ENCODE data around the gene YRDC.

YRDC gene, protein sequence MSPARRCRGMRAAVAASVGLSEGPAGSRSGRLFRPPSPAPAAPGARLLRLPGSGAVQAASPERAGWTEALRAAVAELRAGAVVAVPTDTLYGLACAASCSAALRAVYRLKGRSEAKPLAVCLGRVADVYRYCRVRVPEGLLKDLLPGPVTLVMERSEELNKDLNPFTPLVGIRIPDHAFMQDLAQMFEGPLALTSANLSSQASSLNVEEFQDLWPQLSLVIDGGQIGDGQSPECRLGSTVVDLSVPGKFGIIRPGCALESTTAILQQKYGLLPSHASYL

DNA sequence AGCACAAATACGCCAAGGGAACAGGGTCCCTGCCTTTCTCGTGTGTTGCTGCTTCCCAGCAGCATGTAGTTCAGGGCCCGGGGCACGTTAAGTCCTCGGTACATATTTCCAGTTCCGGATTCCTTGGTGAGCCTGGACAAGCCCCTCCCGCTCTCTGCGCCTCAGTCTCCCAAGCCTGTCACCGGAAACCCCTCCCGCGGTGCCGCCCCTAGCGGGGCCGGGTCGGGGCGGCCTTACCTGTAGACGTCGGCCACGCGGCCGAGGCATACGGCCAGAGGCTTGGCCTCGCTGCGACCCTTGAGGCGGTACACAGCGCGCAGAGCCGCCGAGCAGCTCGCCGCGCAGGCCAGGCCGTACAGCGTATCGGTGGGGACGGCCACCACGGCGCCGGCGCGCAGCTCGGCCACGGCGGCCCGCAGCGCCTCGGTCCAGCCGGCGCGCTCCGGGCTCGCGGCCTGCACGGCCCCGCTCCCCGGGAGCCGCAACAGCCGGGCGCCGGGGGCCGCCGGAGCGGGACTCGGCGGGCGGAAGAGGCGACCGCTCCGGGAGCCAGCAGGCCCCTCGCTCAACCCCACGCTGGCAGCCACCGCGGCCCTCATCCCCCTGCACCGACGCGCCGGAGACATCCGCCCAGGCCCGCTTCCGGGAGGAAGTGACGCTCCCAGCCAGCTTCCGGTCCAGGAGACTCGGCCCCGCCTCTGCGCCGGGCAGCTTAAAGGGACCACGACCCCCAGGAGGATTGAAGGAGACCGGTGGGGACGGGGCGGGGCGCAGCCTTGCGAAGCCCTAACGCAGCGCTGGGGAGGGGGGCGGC, at the start of gene YRDC, which contains the start of gene C1orf122:
Gene YRDC, minus strand, starts transcription at position 654 of the 814 bp plus-strand sequence. Its CDS starts 28 bp downstream, at position 626.
Gene C1orf122, plus strand, starts transcription at position 236 of the 814 bp plus-strand sequence. CDS start 615 bp downstream, outside the sequence.
- FAIRE-seq, result no peak

DNA sequence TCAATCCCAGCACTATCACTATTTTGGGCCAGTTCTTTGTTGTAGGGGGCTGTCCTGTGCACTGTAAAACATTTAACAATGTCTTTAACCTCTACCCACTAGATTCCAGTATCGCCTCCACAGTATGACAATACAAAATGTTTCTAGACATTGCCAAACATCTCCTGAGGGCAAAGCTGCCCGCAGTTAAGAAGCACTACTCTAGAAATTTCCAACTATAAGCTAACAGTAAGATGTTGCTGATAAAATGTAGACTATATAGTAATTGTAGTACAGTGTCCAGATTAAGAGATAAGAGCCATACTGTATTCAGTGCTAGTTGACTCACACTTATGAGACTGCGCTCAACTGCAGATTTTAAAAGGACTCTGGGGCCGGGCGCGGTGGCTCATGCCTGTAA, 46.4 kb upstream of the YRDC start:
- no peak for FAIRE-seq

DNA sequence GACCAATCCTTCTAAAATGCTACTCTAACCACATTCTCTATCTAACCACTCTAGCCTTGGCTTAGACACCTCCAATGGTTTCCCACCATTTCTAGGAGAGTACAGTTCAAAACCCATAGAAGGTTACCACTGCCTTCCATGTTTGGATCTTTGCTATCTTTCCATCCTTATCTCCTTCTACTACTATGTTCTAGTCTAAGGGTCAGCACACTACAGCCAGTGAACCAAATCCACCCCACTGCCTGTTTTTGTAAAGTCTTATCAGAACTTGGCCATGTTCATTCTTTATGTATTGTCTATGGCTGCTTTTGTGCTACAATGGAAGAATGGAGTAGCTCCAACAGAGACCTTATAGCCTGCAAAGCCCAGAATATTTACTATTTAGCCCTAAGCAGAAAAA, 45.1 kb upstream of the YRDC start:
- FAIRE-seq, result no peak

DNA sequence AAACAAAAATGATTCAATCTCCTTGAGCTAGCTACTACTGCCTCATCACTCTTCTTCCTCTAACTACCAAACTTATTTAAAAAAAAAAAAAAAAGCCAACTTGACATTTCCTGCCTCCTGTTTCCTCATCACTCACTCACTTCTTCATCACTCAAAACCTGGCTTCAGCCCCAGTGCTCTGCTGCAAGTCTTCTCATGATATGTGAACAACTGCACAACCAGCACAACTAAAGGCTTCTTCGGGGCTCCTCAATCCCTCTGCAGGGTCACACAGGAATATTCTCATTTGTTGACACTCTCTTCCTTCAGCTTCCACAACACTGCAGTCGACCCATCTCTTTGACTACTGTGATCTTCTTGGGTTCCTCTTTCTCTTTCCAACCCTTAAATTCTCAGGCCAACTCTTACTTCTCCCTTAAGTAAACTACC, 43.8 kb upstream of the YRDC start:
- no peak for FAIRE-seq

DNA sequence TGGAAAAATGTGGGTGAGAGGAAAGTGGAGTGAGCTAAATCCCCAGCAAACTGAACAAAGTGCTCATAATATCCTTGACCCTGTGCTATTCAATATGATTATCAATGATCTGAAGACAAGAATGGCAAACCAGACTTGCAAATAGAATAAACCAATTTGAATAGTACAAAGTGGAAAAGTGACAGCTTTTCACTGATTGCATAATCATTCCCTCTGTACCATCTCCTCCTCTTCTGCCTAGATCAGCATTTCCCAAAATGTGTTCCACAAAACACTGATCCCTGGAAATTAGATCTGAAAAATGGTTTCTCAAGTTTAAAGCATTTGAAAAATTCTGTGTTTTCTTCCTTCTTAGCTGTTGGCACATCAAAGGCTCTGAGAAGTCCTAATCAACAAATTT, 43.3 kb upstream of the YRDC start:
- no peak for FAIRE-seq

DNA sequence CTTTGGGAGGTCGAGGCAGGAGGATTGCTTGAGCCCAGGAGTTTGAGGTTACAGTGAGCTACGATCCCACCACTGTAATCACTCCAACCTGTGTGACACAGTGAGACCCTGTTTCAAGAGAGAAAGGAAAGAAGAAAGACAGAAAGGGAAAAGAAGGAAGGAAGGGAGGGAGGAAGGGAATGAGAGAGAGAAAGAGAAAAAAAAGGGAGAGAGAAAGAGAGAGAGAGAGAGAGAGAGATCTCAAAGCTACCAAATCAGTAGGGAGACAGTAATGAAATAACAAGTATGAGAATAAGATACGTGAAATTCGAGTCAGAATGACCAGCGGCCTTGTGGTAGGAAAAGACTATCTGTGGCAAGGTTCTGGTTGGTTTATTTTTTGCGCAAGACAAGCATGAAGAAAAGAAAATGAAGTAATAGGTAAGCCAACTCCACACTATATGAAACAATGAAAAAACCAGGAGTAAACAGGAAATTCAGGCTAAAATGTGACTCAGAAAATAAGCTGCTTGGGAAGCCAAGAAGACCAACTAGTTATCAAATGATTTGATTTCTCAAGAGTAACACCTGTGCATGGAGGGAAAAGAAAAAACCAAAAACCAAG, 42.4 kb upstream of the YRDC start:
- no peak for FAIRE-seq

DNA sequence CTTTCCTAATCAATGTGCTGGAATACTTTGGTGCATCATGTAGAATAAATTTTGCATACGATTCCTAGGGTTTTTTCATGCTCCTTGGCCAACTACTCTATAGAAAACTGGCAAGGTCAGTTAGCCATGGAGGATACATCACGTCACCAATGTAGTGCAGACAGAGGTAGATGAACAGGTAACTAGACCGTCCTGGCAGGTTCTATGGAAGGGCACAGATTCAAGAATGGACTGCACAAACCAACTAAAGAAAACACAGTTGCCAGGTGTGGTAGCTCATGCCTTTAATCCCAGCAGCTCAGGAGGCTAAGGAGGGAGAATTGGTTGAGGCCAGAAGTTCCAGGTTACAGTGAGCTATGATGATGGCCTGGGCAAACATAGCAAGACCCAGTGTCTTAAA, 41.5 kb upstream of the YRDC start:
- no peak for FAIRE-seq

DNA sequence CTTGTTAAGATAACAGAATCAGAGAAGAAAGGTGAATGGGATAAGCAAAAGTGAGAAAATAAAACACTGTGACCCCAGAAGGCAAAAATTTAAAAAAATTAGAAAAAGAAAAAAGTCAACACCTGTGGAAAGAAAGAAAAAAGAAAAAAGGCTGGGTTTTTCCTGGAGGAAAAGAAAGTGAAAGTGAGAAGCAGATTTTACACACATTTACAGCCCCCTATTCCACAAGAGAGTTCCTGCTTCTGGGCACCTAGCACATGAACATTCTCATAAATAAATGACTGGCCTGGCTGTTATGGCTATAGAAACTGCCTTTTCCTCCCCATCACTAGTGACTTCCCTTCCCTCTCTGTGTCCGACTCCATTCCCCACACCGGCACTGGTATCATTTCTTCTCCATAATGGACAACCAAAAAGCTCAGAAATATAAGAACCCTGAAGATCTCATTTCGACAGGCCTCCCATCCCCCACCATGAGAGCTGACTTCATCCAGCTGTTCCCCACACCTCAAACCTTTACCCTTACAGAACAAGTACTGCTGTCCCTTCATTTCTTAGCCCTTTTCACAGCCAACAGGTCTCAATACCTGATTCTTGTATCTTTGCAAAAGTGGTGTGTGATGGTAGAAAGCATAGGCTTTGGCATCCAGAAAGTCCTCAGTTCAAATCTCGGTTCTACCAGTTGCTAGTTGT, 38.8 kb upstream of the YRDC start:
- FAIRE-seq, result no peak

DNA sequence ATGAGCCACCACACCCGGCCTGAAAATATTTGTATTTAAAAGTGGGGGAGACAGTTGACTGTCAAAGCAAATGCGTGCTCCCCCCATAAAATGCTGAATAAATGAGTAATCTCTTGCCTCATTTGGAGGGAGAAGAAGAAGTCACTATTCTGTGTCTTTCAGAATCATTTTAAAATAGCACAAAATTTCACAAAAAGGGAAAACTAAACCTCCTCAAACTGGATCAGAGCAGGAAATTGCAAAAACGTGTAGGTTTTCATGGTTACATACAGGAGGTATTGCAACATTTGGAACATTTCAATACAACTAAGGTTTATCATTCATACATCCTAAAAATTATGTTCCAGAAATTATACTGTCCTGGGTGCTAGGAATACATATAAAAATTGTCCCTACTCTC, 37.8 kb upstream of the YRDC start:
- FAIRE-seq, result no peak

DNA sequence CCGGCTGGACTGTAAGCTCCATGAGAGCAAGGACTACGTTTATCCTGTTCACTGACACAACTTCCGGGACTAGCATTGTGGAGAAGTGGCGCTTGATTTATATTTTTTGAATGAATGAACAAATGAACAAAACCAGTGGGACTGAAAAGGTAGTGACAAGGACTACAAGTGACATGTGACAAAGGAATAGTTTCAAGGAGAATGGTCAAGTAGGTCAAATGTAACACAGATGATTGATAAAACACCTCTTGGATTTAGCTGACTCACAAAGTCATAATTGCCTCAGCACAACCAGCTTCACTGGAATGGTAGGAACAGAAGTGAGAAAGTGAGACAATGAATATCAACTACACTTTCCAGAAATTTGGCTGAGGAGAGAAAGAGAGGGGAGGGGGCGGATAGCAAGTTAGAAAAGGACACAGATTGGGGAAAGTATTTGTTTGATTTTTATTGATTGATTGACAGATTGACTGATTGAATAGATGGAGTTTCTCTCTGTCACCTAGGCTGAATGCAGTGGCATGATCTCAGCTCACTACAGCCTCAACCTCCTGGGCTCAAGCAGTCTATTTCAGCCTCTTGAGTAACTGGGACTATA, 37.1 kb upstream of the YRDC start:
- FAIRE-seq, result no peak

DNA sequence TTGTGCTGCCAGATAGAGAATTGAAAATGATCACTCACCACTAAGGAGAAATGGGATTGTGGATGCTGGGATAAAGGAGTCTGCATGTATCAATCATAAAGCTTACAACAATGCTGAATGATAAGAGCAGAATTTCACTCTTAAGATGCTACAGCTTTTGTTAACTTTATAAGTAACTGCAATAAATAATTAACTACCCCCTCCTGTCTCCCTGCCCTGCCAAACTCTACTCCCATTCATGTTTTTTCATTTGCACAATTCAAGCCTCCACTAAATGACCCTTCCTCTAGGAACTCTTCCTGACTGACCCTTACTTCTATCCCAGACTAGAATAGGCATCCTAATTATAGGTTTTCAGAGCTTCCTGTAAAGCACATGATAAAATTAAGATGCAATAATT, 36.5 kb upstream of the YRDC start:
- no peak for FAIRE-seq

DNA sequence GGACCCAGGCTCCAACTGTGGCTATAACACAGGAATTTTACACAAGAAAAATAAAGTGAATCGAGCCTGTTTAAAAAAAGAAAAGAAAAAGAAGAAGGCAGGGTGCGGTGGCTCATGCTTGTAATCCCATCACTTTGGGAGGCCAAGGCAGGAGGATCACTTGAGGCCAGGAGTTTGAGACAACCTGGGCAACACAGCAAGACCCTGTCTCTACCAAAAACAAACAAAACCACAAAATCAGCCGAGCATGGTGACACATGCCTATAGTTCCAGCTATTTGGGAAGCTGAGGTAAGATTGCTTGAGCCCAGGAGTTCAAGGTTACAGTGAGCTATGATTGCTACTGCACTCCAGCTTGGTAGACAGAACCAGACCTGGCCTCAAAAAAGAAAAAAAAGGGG, 33.6 kb upstream of the YRDC start:
- no peak for FAIRE-seq

DNA sequence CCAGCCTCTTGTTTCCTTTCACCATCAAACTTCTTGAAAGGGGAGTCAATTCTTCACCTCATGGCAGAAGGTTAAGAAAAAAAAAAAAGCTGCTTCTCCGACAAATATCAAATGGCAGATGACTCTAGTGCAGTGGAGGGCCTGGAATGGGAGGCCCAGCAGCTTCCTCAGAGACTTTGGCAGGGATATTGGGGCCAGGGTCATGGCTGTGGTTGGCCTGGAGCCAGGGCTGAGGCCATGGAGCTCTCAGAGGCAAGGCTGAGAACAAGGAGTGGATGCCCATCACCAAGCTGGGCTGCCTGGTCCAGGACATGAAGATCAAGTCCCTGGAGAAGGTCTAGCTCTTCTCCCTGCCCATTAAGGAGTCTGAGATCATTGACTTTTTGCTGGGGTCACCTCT, 32.7 kb upstream of the YRDC start:
- no peak for FAIRE-seq

DNA sequence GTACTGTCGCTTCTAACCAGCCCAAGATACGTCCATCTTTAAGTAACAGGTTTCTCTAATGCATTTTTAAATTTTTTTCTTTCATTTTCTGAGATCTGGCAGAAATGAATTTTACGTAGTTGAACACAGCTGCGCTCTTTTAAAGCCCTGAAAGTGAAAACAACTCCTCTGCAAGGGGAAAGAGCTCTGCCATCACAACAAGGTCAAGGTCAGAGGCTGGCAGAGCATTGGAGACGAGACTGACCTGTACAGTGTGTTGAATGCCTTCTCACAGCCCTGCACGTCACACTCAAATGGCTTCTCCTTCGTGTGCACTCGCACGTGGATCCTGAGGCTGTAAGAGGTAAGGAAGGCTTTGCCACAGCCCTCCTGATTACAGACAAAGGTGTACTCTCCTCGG, 31.7 kb upstream of the YRDC start:
- FAIRE-seq, result no peak

DNA sequence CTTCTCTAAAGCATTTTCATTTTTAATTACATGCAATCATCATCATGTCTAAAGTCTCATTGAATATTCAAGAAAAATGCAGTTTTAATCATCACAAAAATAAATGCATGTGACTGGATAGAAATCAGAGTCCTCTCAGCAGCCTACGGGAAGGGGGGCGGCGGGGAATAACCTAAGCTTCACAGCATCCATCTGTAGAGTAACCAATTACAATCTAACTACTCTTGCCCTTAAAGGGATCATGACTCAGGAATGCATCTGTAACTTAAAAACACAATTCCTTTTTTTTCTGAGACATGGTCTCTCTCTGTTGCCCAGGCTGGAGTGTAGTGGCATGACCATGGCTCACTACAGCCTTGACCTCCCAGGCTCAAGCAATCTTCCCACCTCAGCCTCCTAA, 28.8 kb upstream of the YRDC start:
- no peak for FAIRE-seq

DNA sequence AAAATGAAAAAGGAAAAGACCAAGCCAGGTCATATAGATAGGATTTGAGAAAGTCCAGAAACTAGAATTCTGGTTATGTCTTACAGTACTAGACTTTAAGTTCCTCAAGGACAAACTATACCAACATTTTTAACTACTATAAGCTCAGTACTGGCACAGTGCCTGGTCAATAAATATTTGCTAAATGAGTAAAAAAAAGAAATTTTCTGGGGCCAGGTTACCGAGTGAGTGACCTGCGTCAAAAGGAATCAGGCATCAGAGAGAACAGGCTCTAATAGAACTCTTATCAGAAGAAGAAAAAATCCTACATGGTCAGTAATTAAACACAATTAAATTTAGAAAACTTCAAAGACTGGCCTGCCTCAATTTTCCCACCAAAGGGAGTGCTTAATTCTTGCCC, 23.8 kb upstream of the YRDC start:
- FAIRE-seq, result no peak

DNA sequence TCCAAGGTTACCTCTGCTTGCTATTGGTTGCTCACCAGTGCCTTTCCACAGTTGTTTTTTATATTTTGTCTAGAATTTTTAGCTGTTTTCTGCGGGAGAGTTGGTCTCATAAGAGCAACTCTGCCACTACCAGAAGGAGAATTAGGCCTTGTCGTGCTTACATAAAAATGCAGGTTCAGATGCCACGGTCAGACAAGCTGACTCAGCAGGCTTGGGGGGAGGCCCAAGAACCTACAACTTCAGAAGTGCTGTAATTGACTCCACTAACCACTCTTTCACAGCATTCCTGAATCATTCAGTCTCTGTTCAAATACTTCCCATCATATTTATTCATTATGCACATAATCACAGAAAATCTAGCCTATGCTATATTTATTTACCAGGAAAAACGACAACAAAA, 23.1 kb upstream of the YRDC start:
- FAIRE-seq, result no peak

DNA sequence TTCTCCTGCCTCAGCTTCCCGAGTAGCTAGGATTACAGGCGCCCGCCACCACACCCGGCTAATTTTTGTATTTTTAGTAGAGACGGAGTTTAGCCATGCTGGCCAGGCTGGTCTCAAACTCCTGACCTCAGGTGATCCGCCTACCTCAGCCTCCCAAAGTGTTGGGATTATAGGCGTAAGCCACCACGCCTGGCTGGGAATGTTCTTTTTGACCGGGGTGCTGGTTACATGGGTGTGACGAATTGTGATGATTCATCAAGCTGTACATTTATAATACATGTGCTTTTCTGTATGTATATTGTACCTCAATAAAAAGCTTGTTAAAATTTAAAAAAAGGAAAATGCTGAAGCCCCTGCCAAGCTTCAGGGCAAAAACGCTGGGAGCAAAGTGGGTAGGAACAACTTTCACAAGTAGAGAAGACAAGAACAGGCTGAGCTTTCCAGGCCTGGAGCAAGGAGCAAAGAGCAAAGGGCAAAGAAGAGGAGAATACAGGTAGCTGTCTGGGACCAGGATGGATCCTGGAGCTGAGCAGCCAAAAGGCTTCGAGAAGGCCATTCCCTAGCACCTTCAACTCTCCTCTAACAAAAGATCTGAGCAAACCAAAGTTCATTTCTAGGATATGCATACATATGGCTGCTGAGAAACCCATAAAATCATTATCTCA, 20.5 kb upstream of the YRDC start:
- no peak for FAIRE-seq

DNA sequence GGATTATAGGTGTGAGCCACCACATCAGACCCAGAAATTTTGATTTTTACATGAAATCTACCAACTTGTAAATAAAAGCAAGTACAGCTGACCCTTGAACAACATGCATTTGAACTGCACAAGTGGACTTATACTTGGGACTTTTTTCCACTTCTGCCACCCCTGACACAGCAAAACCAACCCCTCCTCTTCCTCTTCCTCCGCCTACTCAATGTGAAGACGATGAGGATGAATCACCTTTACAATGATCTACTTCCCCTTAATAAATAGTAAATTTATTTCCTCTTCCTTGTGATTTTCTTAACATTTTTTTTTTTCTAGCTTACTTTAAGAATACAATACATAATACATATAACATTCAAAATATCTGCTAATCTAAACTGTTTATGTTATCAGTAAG, 17.5 kb upstream of the YRDC start:
- FAIRE-seq, result no peak

DNA sequence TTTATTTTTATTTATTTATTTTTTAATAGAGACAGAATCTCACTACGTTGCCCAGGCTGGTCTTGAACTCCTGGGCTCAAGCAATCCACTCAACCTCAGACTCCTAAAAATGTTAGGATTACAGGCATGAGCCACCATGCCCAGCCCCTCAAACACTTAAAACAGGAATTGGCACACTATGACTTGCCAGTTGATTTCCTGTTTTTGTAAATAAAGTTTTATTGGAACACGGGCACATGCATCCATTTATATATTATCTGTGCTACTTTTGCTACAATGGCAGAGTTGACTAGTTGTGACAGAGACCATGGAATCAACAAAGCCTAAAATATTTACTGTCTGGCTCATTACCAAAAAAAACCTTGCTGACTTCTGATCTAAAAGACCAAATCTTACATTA, 16.0 kb upstream of the YRDC start:
- no peak for FAIRE-seq

DNA sequence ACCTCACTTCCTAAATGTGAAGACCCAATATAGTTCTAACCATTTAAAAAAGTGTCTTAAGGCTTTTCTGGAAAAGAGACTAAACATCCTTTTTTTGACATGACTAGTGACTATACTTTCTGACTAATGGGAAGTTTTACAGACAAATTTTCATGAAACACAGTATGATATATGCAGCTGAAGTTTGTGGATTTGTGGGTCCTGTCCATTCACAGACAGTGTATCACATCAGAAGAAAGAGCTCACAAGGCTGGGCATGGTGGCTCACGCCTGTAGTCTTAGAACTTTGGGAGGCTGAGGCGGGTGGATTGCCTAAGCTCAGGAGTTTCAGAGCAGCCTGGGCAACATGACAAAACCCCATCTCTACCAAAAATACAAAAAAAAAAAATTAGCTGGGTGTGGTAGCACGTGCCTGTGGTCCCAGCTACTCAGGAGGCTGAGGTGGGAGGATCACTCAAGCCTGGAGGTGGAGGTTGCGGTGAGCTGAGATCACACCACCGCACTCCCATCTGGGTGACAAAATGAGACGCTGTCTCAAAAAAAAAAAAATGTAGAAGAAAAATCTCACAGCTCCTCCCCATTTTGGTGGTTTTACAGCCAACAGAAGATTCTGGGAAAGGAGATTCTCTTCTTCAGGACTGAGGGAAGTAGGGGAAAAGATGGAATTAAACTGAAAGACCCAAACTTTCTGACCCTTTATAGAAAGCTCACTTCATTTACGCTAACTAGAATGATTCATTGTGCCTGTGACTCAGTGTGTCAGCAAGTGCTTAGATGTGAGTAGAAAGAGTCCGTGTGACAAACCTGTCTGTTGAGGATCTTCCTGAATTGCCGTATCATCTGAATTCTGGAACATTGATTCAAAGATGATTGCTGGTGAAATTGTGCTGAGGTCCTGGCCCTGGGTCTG, 15.2 kb upstream of the YRDC start:
- no peak for FAIRE-seq

All from A204.1 (cell line).